Sigmoid colon (tissue), 7 donors: ENCODE results near the gene ANTXR1. TPM values are rescaled to one million over a fixed set of nuclear protein-coding genes. Genes with fewer than 3 reads are reported as not detected.
A peak's percentile ranks its signal among the peaks of the same experiment; 100 is the strongest.
"Not testable (repeated sequence)": the region's sequence is repeated elsewhere in the genome, so short reads cannot be mapped to it uniquely, and the experiment has no call there.

ENCODE experiments used
- DNase-seq: peaks from one replicate; pipeline ENCODE4 v3.0.0-alpha.2; 2019
- H3K27ac ChIP-seq, 4 donors: fragments of 200-600 bp; sonication (generic); one replicate each; pipeline ENCODE4 v1.5.1; 2016 to 2019; ENCODE audit warnings: mild to moderate bottlenecking in 1 of 4
- H3K27me3 ChIP-seq, 3 donors: fragments of 200-600 bp; sonication (generic); one replicate each; pipeline ENCODE4 v1.5.1; 2019; ENCODE audit warnings: mild to moderate bottlenecking in 1 of 3
- H3K36me3 ChIP-seq, 4 donors: fragments of 200-600 bp; sonication (generic); one replicate each; pipeline ENCODE4 v1.5.1; 2016 to 2019
- H3K4me1 ChIP-seq, 4 donors: fragments of 200-600 bp; sonication (generic); one replicate each; pipeline ENCODE4 v1.5.1; 2017 to 2019
- H3K4me3 ChIP-seq, 4 donors: fragments of 200-600 bp; sonication (generic); one replicate each; pipeline ENCODE4 v1.5.1; 2017 to 2019; ENCODE audit warnings: mild to moderate bottlenecking in 2 of 4, moderate library complexity in 1 of 4
- H3K9me3 ChIP-seq, 4 donors: fragments of 200-600 bp in 3 of 4; sonication (generic) in 3 of 4; one replicate each; pipeline versions ENCODE4 v1.5.1 to v1.6.1; 2013 to 2019
- CTCF ChIP-seq, 4 experiments: fragments of 450-650 bp in 3 of 4; fragments of 200-600 bp in 1 of 4; IDR thresholded peaks; one replicate each; pipeline ENCODE4 v1.5.1; 2016 to 2019; ENCODE audit warnings: antibody characterized with exemption in 4 of 4, mild to moderate bottlenecking in 3 of 4, moderate library complexity in 2 of 4
- EP300 ChIP-seq, 4 donors: sonication (generic); formaldehyde crosslinking; IDR thresholded peaks; one replicate each; pipeline ENCODE4 v1.6.1; 2017; ENCODE audit warnings: antibody characterized with exemption in 4 of 4
- POLR2A ChIP-seq, 2 donors: fragments of 450-650 bp; IDR thresholded peaks; one replicate each; pipeline ENCODE4 v1.6.1; 2016; ENCODE audit warnings: antibody characterized with exemption in 2 of 2, mild to moderate bottlenecking in 2 of 2, moderate library complexity in 2 of 2
- POLR2AphosphoS5 ChIP-seq, 4 donors: sonication (generic); formaldehyde crosslinking; IDR thresholded peaks; one replicate each; pipeline ENCODE4 v1.6.1; 2017; ENCODE audit warnings: antibody characterized with exemption in 4 of 4
- WGBS, 2 donors: extraction: QIAGEN DNeasy Blood & Tissue Kit; methylation state at CpG; one replicate each; pipeline ENCODE4 v1.1.7; 2013; 5-methylcytosine and 5-hydroxymethylcytosine counted together
- intact Hi-C: fragments of 100-400 bp; cut with DNase I; formaldehyde crosslinking; loops from one replicate; pipeline ENCODE4 v1.15.1; 2023
- polyA plus RNA-seq, 3 donors: library from polyadenylated mRNA; stranded (reverse); fragments of 200-250 nt; gene quantifications; one replicate each; pipeline ENCODE4 v1.2.3, GENCODE V29; 2013
- total RNA-seq, 4 donors: library from RNA; depleted of rRNA; stranded (reverse); fragments of >200 nt; gene quantifications; one replicate each; pipeline ENCODE4 v1.1.0, GENCODE V29; 2016
- donor health status: healthy with polysubstance abuse.
- donor health status: Bipolar disorder and iron deficiency.
- donor health status: healthy.

Gene ANTXR1
- total and polyA plus RNA-seq, 7 donors = 3.0 to 79.8 (median 44.6) TPM

- WGBS, 2 donors = 41 to 75% methylated on average over 1 of the region's 1 CpG
- no peaks in the 10 kb centered on the region for H3K9me3 ChIP-seq
- H3K36me3 ChIP-seq = peaks cover 0 to 14% (median 0%) of the 10 kb centered on the region in 4 donors
- TF ChIP-seq EP300 (IDR thresholded peaks at IDR 0.05) = no peak
- TF ChIP-seq CTCF (IDR thresholded peaks at IDR 0.05) = no peak
- TF ChIP-seq POLR2AphosphoS5 (IDR thresholded peaks at IDR 0.05) = no peak
- no peak for TF ChIP-seq POLR2A (IDR thresholded peaks at IDR 0.05)
- H3K27me3 ChIP-seq = no peaks in the 10 kb centered on the region
- DNase-seq = no peak
- no peak overlapping the region for H3K4me3 ChIP-seq
- intact Hi-C loops = loop anchor here (5.0 kb wide), 2 partner anchors 41 to 56 kb away; no protein-coding TSS in a partner anchor
- H3K27ac ChIP-seq = no peak overlapping the region
- H3K4me1 ChIP-seq = peaks cover 0 to 34% (median 25%) of the 10 kb centered on the region in 4 donors
These were observed 238.0 kb downstream of the ANTXR1 start for GRCh38 chr2:69250981-69251380.

- intact Hi-C loops = loop anchor here (5.0 kb wide), 2 partner anchors 40 to 55 kb away; no protein-coding TSS in a partner anchor
- peaks cover 0 to 34% (median 25%) of the 10 kb centered on the region in 4 donors for H3K4me1 ChIP-seq
- peak overlapping the region in 3 of 4 donors; percentile 4 to 11 (median 10) for H3K27ac ChIP-seq
- H3K27me3 ChIP-seq = no peaks in the 10 kb centered on the region
- TF ChIP-seq POLR2AphosphoS5 (IDR thresholded peaks at IDR 0.05) (no peak), CTCF (IDR thresholded peaks at IDR 0.05) (no peak), POLR2A (IDR thresholded peaks at IDR 0.05) (no peak), EP300 (IDR thresholded peaks at IDR 0.05) (no peak)
- H3K4me3 ChIP-seq = no peak overlapping the region
- H3K36me3 ChIP-seq = peaks cover 0 to 8% (median 0%) of the 10 kb centered on the region in 4 donors
- no peak for DNase-seq
- no peaks in the 10 kb centered on the region for H3K9me3 ChIP-seq
- 61 to 68% methylated on average over 2 of the region's 2 CpGs for WGBS, 2 donors
These were observed 239.0 kb downstream of the ANTXR1 start for GRCh38 chr2:69251943-69252342.

GRCh38 chr2:69253112-69253511 lies 240.1 kb downstream of the ANTXR1 start:
- H3K4me1 ChIP-seq = peaks cover 0 to 34% (median 25%) of the 10 kb centered on the region in 4 donors
- peak overlapping the region; percentile 16 to 66 (median 60) for H3K27ac ChIP-seq
- H3K9me3 ChIP-seq = no peaks in the 10 kb centered on the region
- no peaks in the 10 kb centered on the region for H3K36me3 ChIP-seq
- no peak for DNase-seq
- intact Hi-C loops = loop anchor here (5.0 kb wide), 2 partner anchors 39 to 54 kb away; no protein-coding TSS in a partner anchor
- no peaks in the 10 kb centered on the region for H3K27me3 ChIP-seq
- no peak for TF ChIP-seq POLR2A (IDR thresholded peaks at IDR 0.05)
- TF ChIP-seq POLR2AphosphoS5 (IDR thresholded peaks at IDR 0.05) = no peak
- 65 to 83% methylated on average over 2 of the region's 2 CpGs for WGBS, 2 donors
- no peak overlapping the region for H3K4me3 ChIP-seq

- H3K36me3 ChIP-seq = no peaks in the 10 kb centered on the region
- peak; percentile 15 to 61 (median 46) for TF ChIP-seq POLR2AphosphoS5 (IDR thresholded peaks at IDR 0.05)
- TF ChIP-seq EP300 (IDR thresholded peaks at IDR 0.05) = no peak
- no peak for TF ChIP-seq CTCF (IDR thresholded peaks at IDR 0.05)
- no peak for TF ChIP-seq POLR2A (IDR thresholded peaks at IDR 0.05)
- H3K27ac ChIP-seq = peak overlapping the region; percentile 16 to 66 (median 60)
- H3K9me3 ChIP-seq = no peaks in the 10 kb centered on the region
- no peaks in the 10 kb centered on the region for H3K27me3 ChIP-seq
- DNase-seq = peak; percentile 82
- H3K4me1 ChIP-seq = peaks cover 0 to 34% (median 25%) of the 10 kb centered on the region in 4 donors
- no peak overlapping the region for H3K4me3 ChIP-seq
- 71 to 81% methylated on average over 8 of the region's 8 CpGs for WGBS, 2 donors
- intact Hi-C loops = loop anchor here (5.0 kb wide), 2 partner anchors 39 to 54 kb away; no protein-coding TSS in a partner anchor
These were observed 240.8 kb downstream of the ANTXR1 start for GRCh38 chr2:69253611-69254301.

GRCh38 chr2:69255760-69256159 lies 242.8 kb downstream of the ANTXR1 start:
- DNase-seq = no peak
- intact Hi-C loops = no loop called here
- Histone ChIP-seq H3K9me3 (peaks cover 0 to 7% (median 4%) of the 10 kb centered on the region in 4 donors), H3K4me1 (peaks cover 0 to 34% (median 24%) of the 10 kb centered on the region in 4 donors), H3K27me3 (no peaks in the 10 kb centered on the region), H3K36me3 (no peaks in the 10 kb centered on the region), H3K27ac (no peak overlapping the region), H3K4me3 (no peak overlapping the region)
- TF ChIP-seq EP300 (IDR thresholded peaks at IDR 0.05) (no peak), POLR2AphosphoS5 (IDR thresholded peaks at IDR 0.05) (no peak), POLR2A (IDR thresholded peaks at IDR 0.05) (no peak), CTCF (IDR thresholded peaks at IDR 0.05) (no peak)
- WGBS, 2 donors = 85 to 91% methylated on average over 3 of the region's 3 CpGs

- H3K4me3 ChIP-seq, H3K4me1 ChIP-seq, H3K27me3 ChIP-seq, H3K36me3 ChIP-seq, H3K9me3 ChIP-seq, DNase-seq, intact Hi-C loops, H3K27ac ChIP-seq: not testable (repeated sequence)
- 86 to 89% methylated on average over 12 of the region's 12 CpGs for WGBS, 2 donors
These were observed 247.1 kb downstream of the ANTXR1 start for GRCh38 chr2:69259994-69260591.
